G401 (cell line): ENCODE results near the gene CFAP99. TPM values are rescaled to one million over a fixed set of nuclear protein-coding genes. Genes with fewer than 3 reads are reported as not detected.
A peak's percentile ranks its signal among the peaks of the same experiment; 100 is the strongest.
"Not testable (repeated sequence)": the region's sequence is repeated elsewhere in the genome, so short reads cannot be mapped to it uniquely, and the experiment has no call there.

Experiments
- DNase-seq: peaks from one replicate; pipeline ENCODE4 v3.0.0-alpha.2; 2015; ENCODE audit warnings: low spot score
- in situ Hi-C: cut with HindIII; loops from 2 replicates; pipeline ENCODE4 v1.10.0; 2016; ENCODE audit warnings: low sequenced_read_pairs, mixed read lengths
- total RNA-seq: library from RNA; depleted of rRNA; stranded (reverse); fragments of >200 nt; shearing (Covaris generic); gene quantifications from 2 replicates; pipeline ENCODE4 v1.2.3, GENCODE V29; 2014; rRNA removed

Gene CFAP99
- total RNA-seq, result 1.5 TPM in 1 of 2 replicates, not detected in the other

DNA sequence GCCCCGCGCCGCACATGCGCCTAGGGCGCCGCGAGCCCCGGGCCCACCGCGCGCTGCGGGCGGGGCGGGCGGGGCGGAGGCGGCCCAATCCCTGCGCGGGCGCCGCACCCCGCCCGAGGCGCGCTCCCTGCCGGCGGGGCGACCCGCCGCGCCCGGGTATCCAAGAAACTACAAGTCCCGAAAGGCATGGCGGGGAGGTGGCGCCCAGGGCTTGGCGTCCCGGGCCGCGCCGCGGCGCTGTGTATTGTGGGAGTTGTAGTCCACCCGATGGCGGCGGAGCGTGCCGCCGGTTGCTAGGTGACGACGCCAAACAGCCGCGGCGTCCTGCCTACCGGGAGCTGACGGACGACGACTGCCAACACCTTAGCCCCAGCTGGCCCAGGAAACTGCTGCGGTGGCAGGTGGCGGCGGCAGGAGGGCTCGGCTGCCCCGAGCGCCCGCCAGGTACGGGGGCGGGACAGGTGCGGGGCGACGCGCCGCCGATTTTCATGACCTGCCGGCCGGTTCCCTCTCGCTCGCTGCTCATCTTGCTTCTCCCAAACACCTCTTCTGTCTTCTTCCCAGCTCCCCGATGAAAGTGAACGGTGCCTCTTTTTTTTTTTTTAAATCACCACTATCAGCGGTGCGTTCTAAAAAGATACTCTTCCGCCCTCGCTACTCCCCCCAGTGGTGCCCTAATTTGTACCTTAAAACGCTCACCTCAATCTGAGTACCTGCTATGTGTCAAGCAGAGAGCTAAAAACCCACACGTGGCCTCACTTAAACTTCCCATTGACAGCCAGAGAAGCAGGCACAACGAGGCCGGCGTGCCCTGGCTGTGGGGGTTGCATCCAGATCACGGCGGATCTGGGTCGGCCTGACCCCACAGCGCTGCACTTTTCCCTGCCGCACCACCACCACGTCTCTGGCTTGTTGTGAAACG is at the start of gene CFAP99:
CFAP99 (plus strand) TSS at position 306 of the 922 bp plus-strand sequence.
- in situ Hi-C loops, result no loop called here
- DNase-seq, result peak; percentile 96

DNA sequence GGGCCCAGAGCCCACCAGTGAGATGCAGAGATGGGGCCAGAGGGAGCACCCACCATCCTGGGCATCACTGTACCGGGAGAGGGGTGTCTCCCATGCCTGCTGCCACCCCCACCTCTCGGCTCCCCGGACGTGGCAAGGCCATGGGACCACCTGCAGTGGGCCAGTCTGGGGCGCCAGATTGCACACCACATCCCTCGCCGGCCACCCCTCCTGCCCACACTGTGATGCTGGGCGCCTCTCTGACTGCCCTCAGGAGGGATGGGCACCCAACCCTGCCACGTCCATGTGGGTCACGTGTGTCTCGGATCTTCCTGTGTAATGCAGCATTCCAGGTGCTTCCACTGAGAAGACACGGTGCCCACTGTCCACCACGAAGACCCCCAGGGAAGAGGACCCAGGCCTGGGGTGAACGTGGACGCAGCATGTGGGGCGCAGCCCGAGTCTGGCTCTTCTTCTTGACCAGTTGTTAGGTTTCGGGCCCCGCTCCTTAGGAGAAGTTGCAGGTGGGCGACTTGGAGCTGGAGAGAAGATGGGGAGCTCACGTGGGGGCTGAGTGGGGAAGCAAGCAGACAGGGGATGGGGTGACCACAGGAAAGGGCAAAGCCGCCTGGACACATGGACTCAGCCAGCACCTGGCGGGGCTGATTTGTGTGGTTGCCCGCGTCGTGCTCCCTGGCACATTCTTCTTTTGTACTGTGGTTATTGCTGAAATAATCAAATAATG is 48.0 kb upstream of the CFAP99 start:
- in situ Hi-C loops, result no loop called here
- no peak for DNase-seq

- in situ Hi-C loops, result no loop called here
Observed at GRCh38 chr4:2371765-2372487, 46.8 kb upstream of the CFAP99 start.

GRCh38 chr4:2372488-2373030 is 46.2 kb upstream of the CFAP99 start:
- in situ Hi-C loops, result no loop called here
- DNase-seq, result no peak

More at GRCh38 chr4:2371765-2372487, 46.8 kb upstream of the CFAP99 start:
- peak; percentile 24 for DNase-seq

DNA sequence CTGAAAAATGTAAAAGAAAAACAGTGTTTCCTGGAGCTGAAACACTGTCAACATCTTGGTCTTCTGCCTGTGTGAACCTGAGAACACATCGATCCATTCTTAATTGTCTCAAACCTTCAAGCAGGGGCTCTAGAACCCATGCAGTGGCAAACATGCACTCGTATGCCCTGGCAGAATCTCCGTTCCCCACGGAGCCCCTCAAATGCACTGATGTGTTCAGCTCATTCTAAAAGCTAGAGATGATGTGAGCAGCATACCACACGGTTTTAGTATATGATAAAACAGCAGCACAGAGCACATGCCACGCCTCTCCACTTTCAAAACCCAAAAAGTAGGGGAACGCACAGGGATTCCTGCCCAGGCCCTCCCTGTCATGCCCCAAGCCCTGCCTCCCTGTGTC is 45.2 kb upstream of the CFAP99 start:
- in situ Hi-C loops, result no loop called here
- DNase-seq, result no peak

GRCh38 chr4:2375427-2375826 is 43.3 kb upstream of the CFAP99 start:
- no peak for DNase-seq
- in situ Hi-C loops, result no loop called here

GRCh38 chr4:2377241-2377640 is 41.5 kb upstream of the CFAP99 start:
- in situ Hi-C loops, result no loop called here

GRCh38 chr4:2378401-2378800 is 40.4 kb upstream of the CFAP99 start:
- in situ Hi-C loops, result no loop called here
- no peak for DNase-seq

More at GRCh38 chr4:2377241-2377640, 41.5 kb upstream of the CFAP99 start:
- DNase-seq, result no peak

DNA sequence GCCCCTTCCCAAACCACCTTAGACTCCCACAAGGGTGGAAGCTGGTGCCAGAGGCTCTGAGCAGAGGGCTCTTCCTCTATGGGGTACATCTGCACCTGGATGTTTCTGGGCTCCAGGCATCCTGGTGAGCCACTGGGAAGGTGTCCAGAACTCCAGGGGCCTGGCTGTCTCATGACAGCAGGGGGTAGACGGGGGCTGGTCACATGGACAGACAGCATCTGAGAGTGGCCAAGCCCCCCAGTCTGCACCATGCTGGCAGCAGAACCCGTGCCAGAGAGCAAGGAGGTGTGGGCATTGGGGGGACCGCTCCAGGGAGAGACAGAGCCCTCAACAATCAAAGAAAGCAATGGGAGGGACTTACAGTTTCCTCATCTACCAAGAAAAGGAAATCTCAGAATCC is 39.9 kb upstream of the CFAP99 start:
- no peak for DNase-seq
- in situ Hi-C loops, result no loop called here

GRCh38 chr4:2380589-2380988 is 38.2 kb upstream of the CFAP99 start:
- DNase-seq, in situ Hi-C loops: not testable (repeated sequence)

- DNase-seq, in situ Hi-C loops: not testable (repeated sequence)
Observed at GRCh38 chr4:2382769-2383202, 36.0 kb upstream of the CFAP99 start.

GRCh38 chr4:2383220-2383631 is 35.5 kb upstream of the CFAP99 start:
- DNase-seq, in situ Hi-C loops: not testable (repeated sequence)

DNA sequence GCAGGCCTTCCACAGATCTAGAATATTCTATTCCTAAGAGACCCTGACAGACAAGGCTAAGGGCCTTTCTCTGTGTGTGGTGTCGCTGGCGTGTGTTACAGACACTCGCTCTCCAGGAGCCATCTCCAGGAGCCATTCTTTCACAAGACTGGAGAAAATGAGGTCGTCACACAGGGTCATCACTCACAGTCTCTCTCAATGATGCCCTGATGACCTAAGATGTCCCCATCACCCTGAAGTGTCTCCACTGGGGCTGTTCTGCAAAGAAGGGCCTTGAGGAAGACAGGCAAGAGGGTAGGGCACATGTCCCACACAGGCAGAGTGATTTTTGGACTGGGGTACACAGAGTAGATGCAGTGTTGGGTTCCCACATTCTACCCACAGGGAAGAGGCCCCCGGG is 35.0 kb upstream of the CFAP99 start:
- DNase-seq, result no peak
- in situ Hi-C loops, result no loop called here

DNA sequence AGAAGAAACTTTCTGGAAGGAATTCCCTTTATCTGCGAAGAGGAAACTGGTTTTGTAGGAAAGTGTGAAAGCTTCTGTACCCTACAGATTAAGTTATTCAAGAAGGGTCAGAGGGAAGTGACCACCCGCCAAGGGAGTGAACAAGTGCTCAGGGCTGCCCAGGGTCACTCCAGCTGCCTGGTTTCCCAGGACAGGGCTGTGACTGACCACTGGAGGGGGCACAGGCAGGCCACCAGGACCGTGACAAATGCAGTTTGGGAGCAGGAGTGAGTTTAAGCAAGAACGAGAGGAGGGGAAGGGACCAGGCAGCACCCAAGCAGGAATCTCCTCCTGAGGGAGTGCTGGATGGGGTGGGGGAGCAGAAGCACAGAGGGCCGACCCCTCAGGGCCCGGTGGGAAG is 34.5 kb upstream of the CFAP99 start:
- DNase-seq, result no peak
- in situ Hi-C loops, result no loop called here

GRCh38 chr4:2385516-2385915 is 33.2 kb upstream of the CFAP99 start:
- in situ Hi-C loops, result no loop called here

GRCh38 chr4:2386717-2387116 is 32.0 kb upstream of the CFAP99 start:
- DNase-seq, result peak; percentile 70
- in situ Hi-C loops, result no loop called here

More at GRCh38 chr4:2385516-2385915, 33.2 kb upstream of the CFAP99 start:
- no peak for DNase-seq

GRCh38 chr4:2387218-2387617 is 31.5 kb upstream of the CFAP99 start:
- in situ Hi-C loops, result no loop called here
- DNase-seq, result no peak

- in situ Hi-C loops, result no loop called here
- DNase-seq, result no peak
Observed at GRCh38 chr4:2387829-2388228, 30.9 kb upstream of the CFAP99 start.
